AG09319 (cell line): ENCODE results near the gene GPR152.

Experiments used
- DNase-seq: peaks from one replicate; pipeline ENCODE4 v3.0.0-alpha.2; 2010; ENCODE audit warnings: low read depth; ENCODE audit errors: extremely low read depth
- TF ChIP-seq, protein P1 (sequence below): IDR thresholded peaks from 2 replicates; pipeline ENCODE4 v1.5.1; 2011; ENCODE audit warnings: low read depth, mild to moderate bottlenecking, inconsistent platforms, low read length, moderate library complexity

GPR152 gene

DNA sequence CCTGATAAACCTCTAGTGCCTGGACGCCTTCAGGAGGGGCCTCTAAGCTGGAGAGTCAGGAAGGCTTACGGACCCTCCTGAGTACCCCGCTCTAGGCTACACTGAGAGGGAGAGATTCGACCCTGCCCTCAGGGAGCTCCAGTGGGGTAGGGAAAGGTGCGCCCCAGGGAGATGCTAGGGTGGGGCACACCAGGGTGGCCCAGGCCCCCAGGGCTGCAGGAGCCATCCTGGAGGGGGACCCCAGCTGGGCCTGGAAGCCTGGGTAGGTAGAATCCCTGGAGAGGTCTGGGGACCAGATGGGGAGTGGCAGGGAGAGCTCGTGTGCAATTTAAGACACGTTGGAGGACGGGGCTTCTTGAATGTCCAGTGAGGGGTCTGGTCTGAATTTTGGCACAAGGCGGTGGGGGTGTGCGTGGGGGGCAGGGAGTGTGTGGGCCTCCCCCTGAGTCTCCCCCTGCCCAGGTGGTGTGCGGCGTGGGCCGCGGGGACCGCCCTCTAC, 32.3 kb downstream of the GPR152 start:
- TF ChIP-seq, protein P1, sequence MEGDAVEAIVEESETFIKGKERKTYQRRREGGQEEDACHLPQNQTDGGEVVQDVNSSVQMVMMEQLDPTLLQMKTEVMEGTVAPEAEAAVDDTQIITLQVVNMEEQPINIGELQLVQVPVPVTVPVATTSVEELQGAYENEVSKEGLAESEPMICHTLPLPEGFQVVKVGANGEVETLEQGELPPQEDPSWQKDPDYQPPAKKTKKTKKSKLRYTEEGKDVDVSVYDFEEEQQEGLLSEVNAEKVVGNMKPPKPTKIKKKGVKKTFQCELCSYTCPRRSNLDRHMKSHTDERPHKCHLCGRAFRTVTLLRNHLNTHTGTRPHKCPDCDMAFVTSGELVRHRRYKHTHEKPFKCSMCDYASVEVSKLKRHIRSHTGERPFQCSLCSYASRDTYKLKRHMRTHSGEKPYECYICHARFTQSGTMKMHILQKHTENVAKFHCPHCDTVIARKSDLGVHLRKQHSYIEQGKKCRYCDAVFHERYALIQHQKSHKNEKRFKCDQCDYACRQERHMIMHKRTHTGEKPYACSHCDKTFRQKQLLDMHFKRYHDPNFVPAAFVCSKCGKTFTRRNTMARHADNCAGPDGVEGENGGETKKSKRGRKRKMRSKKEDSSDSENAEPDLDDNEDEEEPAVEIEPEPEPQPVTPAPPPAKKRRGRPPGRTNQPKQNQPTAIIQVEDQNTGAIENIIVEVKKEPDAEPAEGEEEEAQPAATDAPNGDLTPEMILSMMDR: no peak
- DNase-seq: no peak

DNA sequence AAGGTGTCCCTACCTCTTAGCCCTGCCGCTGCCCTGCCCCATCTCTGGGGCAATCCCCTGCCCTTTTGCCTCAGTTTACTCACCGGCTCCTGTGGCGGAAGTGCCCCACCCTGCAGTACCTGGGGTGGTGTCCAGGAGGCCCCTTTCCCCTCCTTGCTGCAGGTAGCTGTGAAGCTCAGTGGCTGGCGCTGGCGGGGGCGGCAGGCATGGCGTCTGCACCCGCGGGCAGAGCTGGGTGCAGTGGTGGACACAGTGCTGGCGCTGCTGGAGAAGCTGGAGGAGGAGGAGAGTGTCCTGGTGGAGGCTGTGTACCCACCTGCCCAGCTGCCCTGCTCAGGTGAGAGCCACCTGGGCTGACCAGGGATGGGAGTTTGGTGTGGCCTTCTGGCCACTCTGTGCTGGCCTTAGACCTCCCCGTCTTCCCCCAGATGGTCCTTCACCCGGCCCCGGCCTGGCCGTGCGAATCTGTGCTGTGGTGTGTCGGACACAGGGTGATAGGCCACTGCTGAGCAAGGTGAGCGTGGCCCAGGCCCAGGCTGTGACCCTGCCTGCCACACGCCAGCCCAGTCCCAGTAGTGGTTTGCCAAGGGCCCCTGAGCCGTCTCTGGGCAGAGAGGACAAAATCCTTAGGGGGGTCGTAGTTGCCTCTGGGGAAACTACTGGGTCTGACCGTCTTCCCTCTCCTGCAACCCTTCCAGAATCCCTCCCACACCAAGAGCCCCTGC, 33.0 kb downstream of the GPR152 start:
- TF ChIP-seq, protein P1: no peak
- DNase-seq: no peak

DNA sequence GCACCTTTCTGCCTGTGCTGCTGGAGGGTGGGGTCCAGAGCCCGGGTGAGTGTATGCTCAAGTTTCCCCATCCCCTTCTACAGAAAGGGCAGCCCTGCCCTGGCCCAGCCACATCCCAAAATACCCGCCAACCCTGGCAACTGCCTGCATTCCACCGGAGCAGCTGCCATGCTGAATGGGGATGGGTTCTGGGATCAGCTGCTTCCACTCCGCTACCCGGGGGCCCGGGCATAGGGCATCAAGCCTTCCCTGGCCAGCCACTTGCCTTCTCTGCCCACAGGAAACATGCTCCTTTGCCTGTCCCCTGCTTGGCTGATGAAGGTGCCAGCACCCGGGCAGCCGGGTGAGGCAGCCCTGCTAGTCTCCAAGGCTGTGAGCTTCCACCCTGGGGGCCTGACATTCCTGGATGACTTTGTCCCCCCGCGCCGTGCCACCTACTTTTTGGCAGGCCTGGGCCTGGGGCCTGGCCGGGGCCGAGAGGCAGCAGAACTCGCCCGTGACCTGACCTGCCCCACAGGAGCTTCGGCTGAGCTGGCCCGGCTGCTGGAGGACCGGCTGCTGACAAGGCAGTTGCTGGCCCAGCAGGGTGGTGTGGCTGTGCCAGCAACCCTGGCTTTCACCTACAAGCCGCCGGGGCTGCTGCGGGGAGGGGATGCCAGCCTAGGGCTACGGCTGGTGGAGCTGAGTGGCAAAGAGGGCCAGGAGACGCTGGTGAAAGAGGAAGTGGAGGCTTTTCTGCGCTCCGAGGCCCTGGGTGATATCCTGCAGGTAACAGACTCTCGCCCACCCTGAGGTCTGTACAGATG, 33.9 kb downstream of the GPR152 start:
- DNase-seq: no peak

DNA sequence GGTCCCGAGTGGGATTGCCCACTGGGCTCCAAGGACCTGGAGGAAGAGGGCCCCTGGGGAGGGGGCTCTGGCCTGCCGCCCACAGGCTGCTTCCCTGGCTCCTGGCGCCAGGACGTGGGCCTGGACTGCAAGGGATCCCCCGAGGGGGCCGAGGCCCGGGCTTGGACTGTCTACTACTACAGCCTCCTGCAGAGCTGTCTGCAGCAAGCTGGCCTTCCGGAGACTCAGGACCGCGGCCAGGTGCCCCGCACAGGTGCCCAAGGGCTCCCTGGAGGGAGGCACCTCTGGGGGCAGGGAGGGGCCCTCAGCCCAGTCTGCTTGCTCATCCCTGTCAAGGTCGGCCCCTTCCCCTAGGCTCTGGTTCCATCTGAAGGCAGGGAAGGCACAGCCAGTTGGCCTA, 35.1 kb downstream of the GPR152 start:
- no peak for DNase-seq
- TF ChIP-seq, protein P1: no peak

More for the DNA sequence above, 33.9 kb downstream of the GPR152 start:
- TF ChIP-seq, protein P1: no peak

DNA sequence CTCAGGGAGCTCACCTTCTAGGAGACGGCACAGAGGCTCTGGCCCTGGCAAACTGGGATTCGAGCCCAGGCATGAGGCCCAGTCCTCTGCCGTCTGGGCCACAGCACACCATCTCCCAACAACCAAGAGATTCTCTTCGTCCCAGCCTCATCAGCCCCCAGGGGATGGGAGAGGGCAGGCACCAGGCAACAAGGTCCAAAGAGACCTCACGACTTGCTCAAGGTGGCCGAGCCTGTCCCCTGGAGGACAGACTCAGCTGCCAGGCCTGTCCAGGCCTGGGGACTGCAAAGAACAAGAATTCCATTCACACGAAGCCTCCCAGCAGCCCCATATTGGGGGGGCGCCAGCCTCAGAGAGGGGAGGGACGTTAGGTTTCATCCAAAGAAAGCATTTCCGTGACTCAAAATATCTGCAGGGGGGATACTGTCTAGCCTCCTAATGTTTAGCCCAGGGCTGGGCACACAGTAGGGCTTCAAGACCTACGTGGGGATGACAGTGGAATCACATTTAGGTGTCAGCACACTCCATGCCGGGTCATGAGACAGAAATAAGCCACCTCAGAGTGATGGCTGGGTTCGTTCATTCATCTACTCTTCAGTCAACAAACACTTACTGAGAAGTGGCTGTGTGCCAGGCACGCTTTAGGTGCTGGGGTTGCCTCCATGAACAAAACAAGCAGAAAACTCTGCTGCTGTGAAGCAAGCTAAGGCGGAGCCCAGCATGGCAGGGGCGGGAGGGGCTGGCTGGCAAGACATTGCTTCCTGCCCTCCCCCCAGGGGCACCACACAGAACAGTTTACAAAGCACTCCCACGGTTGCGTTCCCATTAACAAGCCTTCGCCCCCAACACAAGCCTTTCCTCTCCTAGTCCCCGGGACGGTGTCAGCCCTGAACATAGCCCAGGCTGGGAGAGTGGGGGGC, 35.9 kb downstream of the GPR152 start:
- DNase-seq: no peak
- TF ChIP-seq, protein P1: no peak

DNA sequence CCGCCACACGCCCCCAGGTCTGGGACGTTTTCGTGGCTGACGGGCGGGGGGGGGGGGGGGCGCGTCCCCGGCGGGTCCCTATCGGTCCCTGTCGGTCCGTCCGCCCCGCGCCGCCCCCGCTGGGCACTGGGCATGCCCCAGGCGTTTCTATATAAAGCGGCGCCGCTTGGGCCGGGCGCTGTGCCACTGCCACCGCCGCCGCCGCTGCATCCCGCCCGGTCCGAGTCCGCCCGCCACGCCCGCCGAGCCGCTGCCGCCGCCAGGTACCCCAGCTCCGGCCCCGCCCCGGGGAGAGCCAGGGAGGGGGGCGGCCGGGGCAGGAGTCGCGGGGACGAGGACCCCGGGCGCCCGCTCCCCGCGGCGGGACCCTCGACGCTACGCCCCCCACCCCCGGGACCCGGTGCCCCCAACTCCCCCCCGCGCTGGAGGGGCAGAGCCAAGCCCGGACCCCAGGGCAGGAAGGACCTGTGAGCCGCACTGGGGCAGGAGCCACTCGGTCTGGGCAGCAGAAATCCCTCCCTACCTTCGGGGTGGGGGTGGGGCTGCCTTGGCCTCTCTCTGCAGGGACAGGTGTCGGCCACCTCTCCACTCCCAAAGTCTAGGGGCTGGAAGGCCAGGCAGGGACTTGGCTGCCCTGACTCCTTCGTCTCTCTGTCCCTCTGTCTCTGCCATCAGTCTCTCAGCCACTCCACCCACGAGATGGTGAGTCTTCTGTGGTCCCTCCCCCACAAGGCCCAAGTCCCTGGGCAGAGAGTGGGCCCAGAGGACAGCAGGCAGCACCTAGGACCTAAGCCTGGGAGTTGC, 36.8 kb downstream of the GPR152 start, which contains the start of gene CARNS1:
CARNS1 (plus strand) TSS at position 178 of the 804 bp plus-strand sequence; CDS start at position 700, 522 bp downstream.
- TF ChIP-seq, protein P1: no peak
- no peak for DNase-seq
